PC-9 (cell line): ENCODE data around the gene NINJ2. TPM values are rescaled to one million over a fixed set of nuclear protein-coding genes. Genes with fewer than 3 reads are reported as not detected.

ENCODE experiments used
- BruUV-seq: library from RNA; stranded (reverse); fragments of 400-500 nt; replicated peaks from 2 replicates; lab custom pipeline; 2021; lab: Mats Ljungman, UMichigan
- CTCF ChIA-PET: fragments of 300-600 bp; sonication (Branson Sonifier 250); formaldehyde crosslinking; loops from one replicate; lab custom pipeline; 2022; ENCODE audit warnings: antibody characterized with exemption; lab: Charles Lee
- POLR2A ChIA-PET: fragments of 300-600 bp; sonication (Branson Sonifier 250); formaldehyde crosslinking; loops from one replicate; lab custom pipeline; 2022; ENCODE audit warnings: antibody characterized with exemption; ENCODE audit not compliant: unreplicated experiment; lab: Charles Lee
- DNase-seq, 2 experiments: peaks; one replicate each; pipeline versions ENCODE4 v3.0.0 to v3.0.0-alpha.2; 2015 to 2022; ENCODE audit warnings: mixed read lengths in 1 of 2
- H2AFZ ChIP-seq: fragments of 200-600 bp; sonication (generic); 2 replicates; pipeline ENCODE4 v1.8.1; 2017; ENCODE audit warnings: antibody characterized with exemption
- H3F3A ChIP-seq: fragments of 200-600 bp; sonication (generic); 2 replicates; pipeline ENCODE4 v1.8.1; 2017; ENCODE audit warnings: antibody characterized with exemption, mild to moderate bottlenecking, low read depth; ENCODE audit not compliant: insufficient read depth
- H3K27ac ChIP-seq: fragments of 200-600 bp; sonication (generic); 2 replicates; pipeline ENCODE4 v1.6.1; 2016; ENCODE audit warnings: mixed run types
- H3K27me3 ChIP-seq: fragments of 200-600 bp; sonication (generic); 2 replicates; pipeline ENCODE4 v1.6.1; 2016; ENCODE audit warnings: low read depth, mixed run types; ENCODE audit not compliant: insufficient read depth
- H3K36me3 ChIP-seq: fragments of 200-600 bp; sonication (generic); 2 replicates; pipeline ENCODE4 v1.6.1; 2016; ENCODE audit warnings: low read depth, mixed run types
- H3K4me1 ChIP-seq: fragments of 200-600 bp; sonication (generic); replicated peaks from 2 replicates; pipeline ENCODE4 v1.6.1; 2016; ENCODE audit warnings: mixed run types; ENCODE audit not compliant: insufficient read depth
- H3K4me2 ChIP-seq: fragments of 200-600 bp; sonication (generic); 2 replicates; pipeline ENCODE4 v1.6.1; 2017; ENCODE audit warnings: mixed run types
- H3K4me3 ChIP-seq: fragments of 200-600 bp; sonication (generic); 2 replicates; pipeline ENCODE4 v1.6.1; 2016; ENCODE audit warnings: mixed run types
- H3K79me2 ChIP-seq: fragments of 200-600 bp; sonication (generic); 2 replicates; pipeline ENCODE4 v1.6.1; 2017; ENCODE audit warnings: low read depth, mixed run types
- H3K9me2 ChIP-seq: fragments of 200-600 bp; sonication (generic); 2 replicates; pipeline ENCODE4 v1.8.1; 2017; ENCODE audit warnings: mild to moderate bottlenecking; ENCODE audit not compliant: insufficient read depth
- H3K9me3 ChIP-seq: fragments of 200-600 bp; sonication (generic); 2 replicates; pipeline ENCODE4 v1.8.1; 2016; ENCODE audit warnings: low read depth; ENCODE audit not compliant: insufficient read depth
- H4K20me1 ChIP-seq: fragments of 200-600 bp; sonication (generic); 2 replicates; pipeline ENCODE4 v1.8.1; 2017; ENCODE audit not compliant: insufficient read depth
- CTCF ChIP-seq: fragments of 200-600 bp; sonication (generic); conservative IDR thresholded peaks from 2 replicates; pipeline ENCODE4 v1.6.1; 2017; ENCODE audit warnings: mixed run types, antibody characterized with exemption, mild to moderate bottlenecking, moderate library complexity
- EZH2 ChIP-seq: fragments of 200-600 bp; sonication (generic); IDR thresholded peaks from 2 replicates; pipeline ENCODE4 v1.8.0; 2017; ENCODE audit warnings: antibody characterized with exemption, low read depth
- intact Hi-C: fragments of 100-400 bp; cut with micrococcal nuclease; formaldehyde crosslinking; loops from one replicate; pipeline ENCODE4 v1.10.0; 2022; ENCODE audit not compliant: unreplicated experiment
- total RNA-seq: library from RNA; stranded (reverse); gene quantifications from 2 replicates; pipeline ENCODE4 v1.2.3, GENCODE V29; 2021

The NINJ2 gene
- total RNA-seq, 1 experiment from 2014 or later = 19.3 TPM

- no peak for DNase-seq
- TF ChIP-seq CTCF = no peak
- TF ChIP-seq EZH2 = no peak
- Histone ChIP-seq H4K20me1 (no peaks in the 10 kb centered on the region), H3K27ac (no peak overlapping the region), H3K4me1 (no peaks in the 10 kb centered on the region), H3K36me3 (no peaks in the 10 kb centered on the region), H3F3A (no peaks in the 10 kb centered on the region), H3K27me3 (no peaks in the 10 kb centered on the region), H3K79me2 (no peaks in the 10 kb centered on the region), H3K9me3 (no peaks in the 10 kb centered on the region), H3K4me3 (no peak overlapping the region), H3K9me2 (no peaks in the 10 kb centered on the region; the same call in 1 of the 2 replicates), H2AFZ (no peak overlapping the region), H3K4me2 (no peak overlapping the region)
- ChIA-PET POLR2A (no interaction called here), CTCF (no interaction called here)
- no TSS peak for BruUV-seq
- intact Hi-C loops = no loop called here
Observed at GRCh38 chr12:675562-675961, 12.3 kb upstream of the NINJ2 start.

- POLR2A ChIA-PET = no interaction called here
- no peak overlapping the region for H3K27ac ChIP-seq
- no peak overlapping the region for H2AFZ ChIP-seq
- H3K4me2 ChIP-seq = no peak overlapping the region
- no peaks in the 10 kb centered on the region for H3K4me1 ChIP-seq
- H3K4me3 ChIP-seq = no peak overlapping the region
- H3K27me3 ChIP-seq = no peaks in the 10 kb centered on the region
- no peak for TF ChIP-seq CTCF
- no peak for DNase-seq
- no peaks in the 10 kb centered on the region for H3K9me3 ChIP-seq
- no peaks in the 10 kb centered on the region for H3F3A ChIP-seq
- no peaks in the 10 kb centered on the region for H4K20me1 ChIP-seq
- CTCF ChIA-PET = no interaction called here
- no peaks in the 10 kb centered on the region for H3K79me2 ChIP-seq
- no TSS peak for BruUV-seq
- intact Hi-C loops = no loop called here
- no peaks in the 10 kb centered on the region for H3K9me2 ChIP-seq
- no peaks in the 10 kb centered on the region for H3K36me3 ChIP-seq
Observed at GRCh38 chr12:674272-674781, 11.1 kb upstream of the NINJ2 start.

- no peak for DNase-seq
- H2AFZ ChIP-seq = no peak overlapping the region
- H3K36me3 ChIP-seq = no peaks in the 10 kb centered on the region
- intact Hi-C loops = no loop called here
- no peaks in the 10 kb centered on the region for H3K9me3 ChIP-seq
- no peak overlapping the region for H3K4me3 ChIP-seq
- no peaks in the 10 kb centered on the region for H3K9me2 ChIP-seq
- H3K27me3 ChIP-seq = no peaks in the 10 kb centered on the region
- ChIA-PET POLR2A (no interaction called here), CTCF (no interaction called here)
- no peaks in the 10 kb centered on the region for H3K4me1 ChIP-seq
- H3F3A ChIP-seq = no peaks in the 10 kb centered on the region
- BruUV-seq = no TSS peak
- no peaks in the 10 kb centered on the region for H4K20me1 ChIP-seq
- H3K4me2 ChIP-seq = no peak overlapping the region
- no peaks in the 10 kb centered on the region for H3K79me2 ChIP-seq
- TF ChIP-seq CTCF (no peak), EZH2 (no peak)
- no peak overlapping the region for H3K27ac ChIP-seq
Observed at GRCh38 chr12:673849-674248, 10.6 kb upstream of the NINJ2 start.
